WTC11 (cell line): ENCODE measurements around the gene SHC2. TPM values are rescaled to one million over a fixed set of nuclear protein-coding genes. Genes with fewer than 3 reads are reported as not detected.

Experiments used
- ATAC-seq: fragments of 200-7000 bp; cut with Tn5 transposase; 2 replicates; pipeline ENCODE4 v1.10.0; 2021; ENCODE audit warnings: mild to moderate bottlenecking, moderate library complexity
- CTCF ChIA-PET: fragments of 300-600 bp; sonication (Branson Sonifier 250); formaldehyde crosslinking; loops from one replicate; lab custom pipeline; 2021; ENCODE audit warnings: antibody characterized with exemption; lab: Charles Lee
- POLR2A ChIA-PET: fragments of 350-600 bp; sonication (Branson Sonifier 250); formaldehyde crosslinking; loops from one replicate; lab custom pipeline; 2021; ENCODE audit warnings: antibody characterized with exemption; lab: Charles Lee
- DNase-seq: peaks from one replicate; pipeline ENCODE4 v3.0.0; 2021; ENCODE audit warnings: low spot score
- H3K27ac Mint-ChIP-seq: 2 replicates; pipeline ENCODE4 v1.8.0; 2021; ENCODE audit warnings: mixed read lengths
- H3K27me3 Mint-ChIP-seq: 2 replicates; pipeline ENCODE4 v1.8.0; 2021; ENCODE audit warnings: low read depth, mild to moderate bottlenecking, moderate library complexity, mixed read lengths
- H3K36me3 Mint-ChIP-seq: 2 replicates; pipeline ENCODE4 v1.8.0; 2021; ENCODE audit warnings: mixed read lengths
- H3K4me1 Mint-ChIP-seq: 2 replicates; pipeline ENCODE4 v1.8.0; 2022; ENCODE audit warnings: mixed read lengths
- H3K4me3 Mint-ChIP-seq: 2 replicates; pipeline ENCODE4 v1.8.0; 2021; ENCODE audit warnings: mild to moderate bottlenecking, moderate library complexity, mixed read lengths
- H3K9me3 Mint-ChIP-seq: 2 replicates; pipeline ENCODE4 v1.8.0; 2021; ENCODE audit warnings: mixed read lengths
- ARID4B ChIP-seq: sonication (generic); formaldehyde crosslinking; IDR thresholded peaks from 2 replicates; pipeline ENCODE4 v1.8.0; 2023; ENCODE audit warnings: missing genetic modification reagents, mild to moderate bottlenecking, borderline replicate concordance
- CREB1 ChIP-seq: sonication (generic); formaldehyde crosslinking; IDR thresholded peaks from 2 replicates; pipeline ENCODE4 v1.8.0; 2023; ENCODE audit warnings: mild to moderate bottlenecking, missing genetic modification reagents
- ELF4 ChIP-seq: sonication (generic); formaldehyde crosslinking; IDR thresholded peaks from 2 replicates; pipeline ENCODE4 v1.8.1; 2022; ENCODE audit warnings: low read depth, mild to moderate bottlenecking, moderate library complexity, missing genetic modification reagents
- KAT7 ChIP-seq: sonication (generic); formaldehyde crosslinking; IDR thresholded peaks from 2 replicates; pipeline ENCODE4 v1.8.1; 2023; ENCODE audit warnings: missing genetic modification reagents, mild to moderate bottlenecking, borderline replicate concordance
- NFE2L1 ChIP-seq: sonication (generic); formaldehyde crosslinking; IDR thresholded peaks from 2 replicates; pipeline ENCODE4 v1.8.1; 2023; ENCODE audit warnings: missing genetic modification reagents
- RELA ChIP-seq: sonication (generic); formaldehyde crosslinking; IDR thresholded peaks from 2 replicates; pipeline ENCODE4 v1.8.1; 2022; ENCODE audit warnings: missing genetic modification reagents, mild to moderate bottlenecking, borderline replicate concordance
- TP53 ChIP-seq: sonication (generic); formaldehyde crosslinking; IDR thresholded peaks from 2 replicates; pipeline ENCODE4 v1.8.1; 2023; ENCODE audit warnings: mild to moderate bottlenecking, missing genetic modification reagents
- ZNF317 ChIP-seq: sonication (generic); formaldehyde crosslinking; IDR thresholded peaks from 2 replicates; pipeline ENCODE4 v1.8.1; 2023; ENCODE audit warnings: low read depth, mild to moderate bottlenecking, moderate library complexity, missing genetic modification reagents, borderline replicate concordance
- ZNF396 ChIP-seq: fragments of 250-450 bp; sonication (Bioruptor Pico); IDR thresholded peaks from 2 replicates; pipeline ENCODE4 v1.8.0; 2021; ENCODE audit warnings: mild to moderate bottlenecking, moderate library complexity, borderline replicate concordance
- total RNA-seq: library from RNA; stranded (reverse); gene quantifications from 3 replicates; pipeline ENCODE4 v1.2.3, GENCODE V29; 2021
- TF ChIP-seq, protein P1 (sequence below): sonication (generic); formaldehyde crosslinking; IDR thresholded peaks from 2 replicates; pipeline ENCODE4 v1.8.0; 2023; ENCODE audit warnings: mild to moderate bottlenecking, missing genetic modification reagents
- TF ChIP-seq, protein P2 (sequence below): fragments of 250-450 bp; sonication (Bioruptor Pico); IDR thresholded peaks from 2 replicates; pipeline ENCODE4 v1.9.0; 2021; ENCODE audit warnings: moderate library complexity, mild to moderate bottlenecking, inconsistent platforms, borderline replicate concordance
- TF ChIP-seq, protein P3 (sequence below): sonication (generic); formaldehyde crosslinking; IDR thresholded peaks from 2 replicates; pipeline ENCODE4 v1.8.1; 2023; ENCODE audit warnings: mild to moderate bottlenecking, missing genetic modification reagents, borderline replicate concordance

Gene SHC2
- total RNA-seq, 1 experiment from 2014 or later = 8.4 TPM

DNA sequence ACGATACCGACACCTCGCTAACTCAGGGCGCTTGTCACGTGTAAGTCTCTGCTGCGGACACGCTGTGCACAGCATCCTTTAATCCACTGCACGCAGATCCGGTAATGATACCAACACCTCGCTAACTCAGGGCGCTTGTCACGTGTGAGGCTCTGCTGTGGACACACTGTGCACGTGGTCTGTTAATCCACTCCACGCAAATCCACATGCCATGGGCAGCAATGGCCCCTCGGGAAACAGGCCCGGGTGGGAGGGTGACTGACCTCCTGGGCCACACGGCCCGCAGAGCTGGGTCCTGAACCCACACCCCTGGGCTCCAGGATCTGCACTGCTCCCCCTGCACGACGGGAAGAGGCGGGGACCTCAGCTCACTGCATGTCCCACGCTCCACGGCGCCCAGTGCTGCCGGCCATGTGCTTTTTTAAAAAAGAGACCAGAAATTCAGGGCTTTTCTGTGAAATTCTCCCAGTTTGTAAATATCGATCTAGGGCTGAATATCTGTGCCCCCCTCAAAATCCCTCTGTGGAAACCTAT lies 16.1 kb downstream of the SHC2 start (continued):
- TF ChIP-seq ZNF317 (CRISPR knock-in tag) (no peak), ARID4B (CRISPR knock-in tag) (no peak), CREB1 (CRISPR knock-in tag) (no peak), NFE2L1 (CRISPR knock-in tag) (no peak)
- TF ChIP-seq, protein P1, sequence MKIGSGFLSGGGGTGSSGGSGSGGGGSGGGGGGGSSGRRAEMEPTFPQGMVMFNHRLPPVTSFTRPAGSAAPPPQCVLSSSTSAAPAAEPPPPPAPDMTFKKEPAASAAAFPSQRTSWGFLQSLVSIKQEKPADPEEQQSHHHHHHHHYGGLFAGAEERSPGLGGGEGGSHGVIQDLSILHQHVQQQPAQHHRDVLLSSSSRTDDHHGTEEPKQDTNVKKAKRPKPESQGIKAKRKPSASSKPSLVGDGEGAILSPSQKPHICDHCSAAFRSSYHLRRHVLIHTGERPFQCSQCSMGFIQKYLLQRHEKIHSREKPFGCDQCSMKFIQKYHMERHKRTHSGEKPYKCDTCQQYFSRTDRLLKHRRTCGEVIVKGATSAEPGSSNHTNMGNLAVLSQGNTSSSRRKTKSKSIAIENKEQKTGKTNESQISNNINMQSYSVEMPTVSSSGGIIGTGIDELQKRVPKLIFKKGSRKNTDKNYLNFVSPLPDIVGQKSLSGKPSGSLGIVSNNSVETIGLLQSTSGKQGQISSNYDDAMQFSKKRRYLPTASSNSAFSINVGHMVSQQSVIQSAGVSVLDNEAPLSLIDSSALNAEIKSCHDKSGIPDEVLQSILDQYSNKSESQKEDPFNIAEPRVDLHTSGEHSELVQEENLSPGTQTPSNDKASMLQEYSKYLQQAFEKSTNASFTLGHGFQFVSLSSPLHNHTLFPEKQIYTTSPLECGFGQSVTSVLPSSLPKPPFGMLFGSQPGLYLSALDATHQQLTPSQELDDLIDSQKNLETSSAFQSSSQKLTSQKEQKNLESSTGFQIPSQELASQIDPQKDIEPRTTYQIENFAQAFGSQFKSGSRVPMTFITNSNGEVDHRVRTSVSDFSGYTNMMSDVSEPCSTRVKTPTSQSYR = no peak

DNA sequence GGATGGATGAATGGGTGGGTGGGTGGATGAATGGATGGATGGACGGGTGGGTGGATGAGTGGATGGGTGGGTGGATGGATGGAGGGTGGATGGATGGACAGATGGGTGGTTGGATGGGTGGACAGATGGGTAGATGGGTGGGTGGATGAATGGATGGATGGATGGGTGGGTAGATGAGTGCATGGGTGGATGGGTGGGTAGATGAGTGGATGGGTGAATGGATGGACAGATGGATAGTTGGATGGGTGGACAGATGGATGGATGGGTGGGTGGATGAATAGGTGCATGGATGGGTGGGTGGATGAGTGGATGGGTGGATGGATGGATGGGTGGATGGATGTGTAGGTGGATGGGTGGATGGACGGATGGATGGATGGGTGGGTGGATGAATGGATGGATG lies 17.8 kb downstream of the SHC2 start:
- H3K9me3 Mint-ChIP-seq = peaks cover 5% of the 10 kb centered on the region
- H3K27ac Mint-ChIP-seq = no peak overlapping the region
- no peaks in the 10 kb centered on the region; the same call in 1 of the 2 replicates for H3K4me1 Mint-ChIP-seq

More for the DNA sequence above, 17.8 kb downstream of the SHC2 start:
- ChIA-PET POLR2A (no interaction called here), CTCF (no interaction called here)
- no peak for DNase-seq
- Mint-ChIP-seq H3K36me3 (0 out of 2 replicates have a peak, but pooled peaks cover 7% of the 10 kb centered on the region), H3K4me3 (no peak overlapping the region), H3K27me3 (no peaks in the 10 kb centered on the region)
- no peak for ATAC-seq
- TF ChIP-seq, protein P2, sequence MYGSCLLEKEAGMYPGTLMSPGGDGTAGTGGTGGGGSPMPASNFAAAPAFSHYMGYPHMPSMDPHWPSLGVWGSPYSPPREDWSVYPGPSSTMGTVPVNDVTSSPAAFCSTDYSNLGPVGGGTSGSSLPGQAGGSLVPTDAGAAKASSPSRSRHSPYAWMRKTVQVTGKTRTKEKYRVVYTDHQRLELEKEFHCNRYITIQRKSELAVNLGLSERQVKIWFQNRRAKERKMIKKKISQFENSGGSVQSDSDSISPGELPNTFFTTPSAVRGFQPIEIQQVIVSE = no peak
- TF ChIP-seq TP53 = no peak
- TF ChIP-seq RELA (CRISPR knock-in tag) = no peak
- TF ChIP-seq, protein P3, sequence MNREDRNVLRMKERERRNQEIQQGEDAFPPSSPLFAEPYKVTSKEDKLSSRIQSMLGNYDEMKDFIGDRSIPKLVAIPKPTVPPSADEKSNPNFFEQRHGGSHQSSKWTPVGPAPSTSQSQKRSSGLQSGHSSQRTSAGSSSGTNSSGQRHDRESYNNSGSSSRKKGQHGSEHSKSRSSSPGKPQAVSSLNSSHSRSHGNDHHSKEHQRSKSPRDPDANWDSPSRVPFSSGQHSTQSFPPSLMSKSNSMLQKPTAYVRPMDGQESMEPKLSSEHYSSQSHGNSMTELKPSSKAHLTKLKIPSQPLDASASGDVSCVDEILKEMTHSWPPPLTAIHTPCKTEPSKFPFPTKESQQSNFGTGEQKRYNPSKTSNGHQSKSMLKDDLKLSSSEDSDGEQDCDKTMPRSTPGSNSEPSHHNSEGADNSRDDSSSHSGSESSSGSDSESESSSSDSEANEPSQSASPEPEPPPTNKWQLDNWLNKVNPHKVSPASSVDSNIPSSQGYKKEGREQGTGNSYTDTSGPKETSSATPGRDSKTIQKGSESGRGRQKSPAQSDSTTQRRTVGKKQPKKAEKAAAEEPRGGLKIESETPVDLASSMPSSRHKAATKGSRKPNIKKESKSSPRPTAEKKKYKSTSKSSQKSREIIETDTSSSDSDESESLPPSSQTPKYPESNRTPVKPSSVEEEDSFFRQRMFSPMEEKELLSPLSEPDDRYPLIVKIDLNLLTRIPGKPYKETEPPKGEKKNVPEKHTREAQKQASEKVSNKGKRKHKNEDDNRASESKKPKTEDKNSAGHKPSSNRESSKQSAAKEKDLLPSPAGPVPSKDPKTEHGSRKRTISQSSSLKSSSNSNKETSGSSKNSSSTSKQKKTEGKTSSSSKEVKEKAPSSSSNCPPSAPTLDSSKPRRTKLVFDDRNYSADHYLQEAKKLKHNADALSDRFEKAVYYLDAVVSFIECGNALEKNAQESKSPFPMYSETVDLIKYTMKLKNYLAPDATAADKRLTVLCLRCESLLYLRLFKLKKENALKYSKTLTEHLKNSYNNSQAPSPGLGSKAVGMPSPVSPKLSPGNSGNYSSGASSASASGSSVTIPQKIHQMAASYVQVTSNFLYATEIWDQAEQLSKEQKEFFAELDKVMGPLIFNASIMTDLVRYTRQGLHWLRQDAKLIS (CRISPR knock-in tag) = no peak
- TF ChIP-seq KAT7 (CRISPR knock-in tag) = no peak
- TF ChIP-seq ELF4 (CRISPR knock-in tag) = no peak
- TF ChIP-seq ZNF396 (CRISPR knock-in tag) = no peak
